Liver (tissue), 3 donors: ENCODE data around the gene WWOX.

Experiments
- FOXA1 ChIP-seq: IDR thresholded peaks from 2 replicates; pipeline ENCODE4 v1.6.1; 2016; ENCODE audit warnings: antibody characterized with exemption
- JUND ChIP-seq, 2 donors: IDR thresholded peaks; 2 replicates each; pipeline ENCODE4 v1.6.1; 2016; ENCODE audit warnings: antibody characterized with exemption in 2 of 2
- YY1 ChIP-seq: IDR thresholded peaks from 2 replicates; pipeline ENCODE4 v1.6.1; 2016; ENCODE audit warnings: antibody characterized with exemption, mild to moderate bottlenecking
- TF ChIP-seq, protein P1 (sequence below): fragments of 150-350 bp; IDR thresholded peaks from 2 replicates; pipeline ENCODE4 v1.5.1; 2017; ENCODE audit warnings: improper control_type of control experiment, low read depth, low read length; ENCODE audit not compliant: missing input control
- TF ChIP-seq, protein P2 (sequence below): IDR thresholded peaks from 2 replicates; pipeline ENCODE4 v1.6.1; 2016; ENCODE audit warnings: antibody characterized with exemption, mild to moderate bottlenecking
- donor health status: healthy.
- donor health status: healthy.

- TF ChIP-seq YY1 (no peak), FOXA1 (no peak), JUND (IDR thresholded peaks at IDR 0.05) (no peak)
- TF ChIP-seq, protein P1, sequence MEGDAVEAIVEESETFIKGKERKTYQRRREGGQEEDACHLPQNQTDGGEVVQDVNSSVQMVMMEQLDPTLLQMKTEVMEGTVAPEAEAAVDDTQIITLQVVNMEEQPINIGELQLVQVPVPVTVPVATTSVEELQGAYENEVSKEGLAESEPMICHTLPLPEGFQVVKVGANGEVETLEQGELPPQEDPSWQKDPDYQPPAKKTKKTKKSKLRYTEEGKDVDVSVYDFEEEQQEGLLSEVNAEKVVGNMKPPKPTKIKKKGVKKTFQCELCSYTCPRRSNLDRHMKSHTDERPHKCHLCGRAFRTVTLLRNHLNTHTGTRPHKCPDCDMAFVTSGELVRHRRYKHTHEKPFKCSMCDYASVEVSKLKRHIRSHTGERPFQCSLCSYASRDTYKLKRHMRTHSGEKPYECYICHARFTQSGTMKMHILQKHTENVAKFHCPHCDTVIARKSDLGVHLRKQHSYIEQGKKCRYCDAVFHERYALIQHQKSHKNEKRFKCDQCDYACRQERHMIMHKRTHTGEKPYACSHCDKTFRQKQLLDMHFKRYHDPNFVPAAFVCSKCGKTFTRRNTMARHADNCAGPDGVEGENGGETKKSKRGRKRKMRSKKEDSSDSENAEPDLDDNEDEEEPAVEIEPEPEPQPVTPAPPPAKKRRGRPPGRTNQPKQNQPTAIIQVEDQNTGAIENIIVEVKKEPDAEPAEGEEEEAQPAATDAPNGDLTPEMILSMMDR: no peak
- TF ChIP-seq, protein P2, sequence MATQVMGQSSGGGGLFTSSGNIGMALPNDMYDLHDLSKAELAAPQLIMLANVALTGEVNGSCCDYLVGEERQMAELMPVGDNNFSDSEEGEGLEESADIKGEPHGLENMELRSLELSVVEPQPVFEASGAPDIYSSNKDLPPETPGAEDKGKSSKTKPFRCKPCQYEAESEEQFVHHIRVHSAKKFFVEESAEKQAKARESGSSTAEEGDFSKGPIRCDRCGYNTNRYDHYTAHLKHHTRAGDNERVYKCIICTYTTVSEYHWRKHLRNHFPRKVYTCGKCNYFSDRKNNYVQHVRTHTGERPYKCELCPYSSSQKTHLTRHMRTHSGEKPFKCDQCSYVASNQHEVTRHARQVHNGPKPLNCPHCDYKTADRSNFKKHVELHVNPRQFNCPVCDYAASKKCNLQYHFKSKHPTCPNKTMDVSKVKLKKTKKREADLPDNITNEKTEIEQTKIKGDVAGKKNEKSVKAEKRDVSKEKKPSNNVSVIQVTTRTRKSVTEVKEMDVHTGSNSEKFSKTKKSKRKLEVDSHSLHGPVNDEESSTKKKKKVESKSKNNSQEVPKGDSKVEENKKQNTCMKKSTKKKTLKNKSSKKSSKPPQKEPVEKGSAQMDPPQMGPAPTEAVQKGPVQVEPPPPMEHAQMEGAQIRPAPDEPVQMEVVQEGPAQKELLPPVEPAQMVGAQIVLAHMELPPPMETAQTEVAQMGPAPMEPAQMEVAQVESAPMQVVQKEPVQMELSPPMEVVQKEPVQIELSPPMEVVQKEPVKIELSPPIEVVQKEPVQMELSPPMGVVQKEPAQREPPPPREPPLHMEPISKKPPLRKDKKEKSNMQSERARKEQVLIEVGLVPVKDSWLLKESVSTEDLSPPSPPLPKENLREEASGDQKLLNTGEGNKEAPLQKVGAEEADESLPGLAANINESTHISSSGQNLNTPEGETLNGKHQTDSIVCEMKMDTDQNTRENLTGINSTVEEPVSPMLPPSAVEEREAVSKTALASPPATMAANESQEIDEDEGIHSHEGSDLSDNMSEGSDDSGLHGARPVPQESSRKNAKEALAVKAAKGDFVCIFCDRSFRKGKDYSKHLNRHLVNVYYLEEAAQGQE: no peak
Observed at GRCh38 chr16:78413651-78414050, 314.2 kb downstream of the WWOX start.
